Lung (tissue), 12 donors: ENCODE data around the gene PDZRN4. TPM values are rescaled to one million over a fixed set of nuclear protein-coding genes. Genes with fewer than 3 reads are reported as not detected.

Experiments used
- ATAC-seq: fragments of 200-7000 bp; cut with Tn5 transposase; one replicate; pipeline ENCODE4 v1.9.1; 2020; ENCODE audit warnings: moderate number of reproducible peaks; ENCODE audit not compliant: insufficient read depth, low FRiP score
- DNase-seq, 3 donors: peaks; one replicate each; pipeline ENCODE4 v3.0.0-alpha.2; 2013 to 2017
- H3K27ac ChIP-seq, 2 donors: one replicate each; pipeline ENCODE4 v1.5.1; 2013; ENCODE audit warnings: mild to moderate bottlenecking in 2 of 2, moderate library complexity in 2 of 2, control low read depth in 1 of 2, inconsistent platforms in 1 of 2, low read depth in 1 of 2, low read length in 1 of 2
- H3K27me3 ChIP-seq, 3 donors: one replicate each; pipeline ENCODE4 v1.5.1; 2013; ENCODE audit warnings: low read length in 2 of 3; ENCODE audit not compliant: control insufficient read depth in 3 of 3, insufficient read depth in 3 of 3
- H3K36me3 ChIP-seq, 4 donors: one replicate each; pipeline ENCODE4 v1.5.1; 2013; ENCODE audit warnings: low read length in 4 of 4, mild to moderate bottlenecking in 1 of 4, moderate library complexity in 1 of 4; ENCODE audit not compliant: control insufficient read depth in 4 of 4, insufficient read depth in 4 of 4
- H3K4me1 ChIP-seq, 5 donors: one replicate each; pipeline ENCODE4 v1.5.1; 2013; ENCODE audit warnings: low read length in 5 of 5, mild to moderate bottlenecking in 2 of 5, moderate library complexity in 1 of 5; ENCODE audit not compliant: control insufficient read depth in 5 of 5, insufficient read depth in 5 of 5
- H3K4me3 ChIP-seq: one replicate; pipeline ENCODE4 v1.5.1; 2013; ENCODE audit warnings: mild to moderate bottlenecking, control low read depth, moderate library complexity
- H3K9ac ChIP-seq, 2 donors: one replicate each; pipeline ENCODE4 v1.5.1; 2013; ENCODE audit warnings: low read length in 2 of 2, control low read depth in 1 of 2; ENCODE audit not compliant: insufficient read depth in 1 of 2
- H3K9me3 ChIP-seq, 4 donors: one replicate each; pipeline ENCODE4 v1.5.1; 2013; ENCODE audit warnings: low read length in 3 of 4, mild to moderate bottlenecking in 1 of 4, moderate library complexity in 1 of 4; ENCODE audit not compliant: control insufficient read depth in 4 of 4, insufficient read depth in 3 of 4
- CTCF ChIP-seq: IDR thresholded peaks from 2 replicates; pipeline ENCODE4 v1.5.1; 2012; ENCODE audit warnings: mild to moderate bottlenecking; ENCODE audit errors: control extremely low read depth, extremely low read depth
- WGBS, 2 donors: extraction: QIAGEN DNeasy Blood & Tissue Kit; methylation state at CpG; one replicate each; pipeline ENCODE4 v1.1.7; 2013; 5-methylcytosine and 5-hydroxymethylcytosine counted together
- polyA plus RNA-seq, 2 donors: library from polyadenylated mRNA; stranded (reverse); fragments of 200-250 nt; gene quantifications; one replicate each; pipeline ENCODE4 v1.2.1, GENCODE V29; 2013
- total RNA-seq, 2 donors: library from RNA; depleted of rRNA in 1 of 2; stranded (reverse); fragments of >200 nt in 1 of 2; gene quantifications; one replicate each; pipeline ENCODE4 v1.2.1, GENCODE V29; 2014 to 2021
- donor health status: control.
- donor health status: control.
- donor health status: Bipolar disorder and iron deficiency.
- donor health status: healthy.
- donor health status: DM: yes; HTN: yes; CAD: no.

PDZRN4 gene
- total and polyA plus RNA-seq, 4 donors: 0.05 to 0.54 (median 0.32) TPM

GRCh38 chr12:41286426-41286825 is 98.3 kb downstream of the PDZRN4 start:
- peaks cover 0 to 6% (median 0%) of the 10 kb centered on the region in 5 donors for H3K4me1 ChIP-seq
- no peaks in the 10 kb centered on the region for H3K36me3 ChIP-seq
- ATAC-seq: no peak
- no peaks in the 10 kb centered on the region for H3K9me3 ChIP-seq
- H3K9ac ChIP-seq: no peak overlapping the region
- no peak for TF ChIP-seq CTCF
- no peaks in the 10 kb centered on the region for H3K27me3 ChIP-seq
- peak in 2 of 3 donors; percentile 19 to 45 for DNase-seq
- H3K4me3 ChIP-seq: no peak overlapping the region
- H3K27ac ChIP-seq: no peak overlapping the region
- WGBS, 2 donors: 2 to 19% methylated on average over 1 of the region's 1 CpG

GRCh38 chr12:41287500-41288141 is 99.5 kb downstream of the PDZRN4 start:
- TF ChIP-seq CTCF: no peak
- H3K36me3 ChIP-seq: no peaks in the 10 kb centered on the region
- 79 to 81% methylated on average over 2 of the region's 2 CpGs for WGBS, 2 donors
- no peak for ATAC-seq
- H3K27me3 ChIP-seq: no peaks in the 10 kb centered on the region
- H3K27ac ChIP-seq: no peak overlapping the region
- peaks cover 0 to 6% (median 0%) of the 10 kb centered on the region in 5 donors for H3K4me1 ChIP-seq
- H3K4me3 ChIP-seq: no peak overlapping the region
- H3K9ac ChIP-seq: no peak overlapping the region
- H3K9me3 ChIP-seq: no peaks in the 10 kb centered on the region
- no peak for DNase-seq

GRCh38 chr12:41288142-41288811 is 100.2 kb downstream of the PDZRN4 start:
- DNase-seq (no peak), ATAC-seq (no peak)
- WGBS, 2 donors: 86 to 87% methylated on average over 10 of the region's 10 CpGs
- TF ChIP-seq CTCF: no peak
- no peaks in the 10 kb centered on the region for H3K36me3 ChIP-seq
- no peak overlapping the region for H3K9ac ChIP-seq
- peaks cover 0 to 1% (median 0%) of the 10 kb centered on the region in 4 donors for H3K9me3 ChIP-seq
- H3K27ac ChIP-seq: no peak overlapping the region
- H3K4me3 ChIP-seq: no peak overlapping the region
- H3K4me1 ChIP-seq: peaks cover 0 to 6% (median 0%) of the 10 kb centered on the region in 5 donors
- no peaks in the 10 kb centered on the region for H3K27me3 ChIP-seq
